ENCODE data around the gene TMEM272. TPM values are rescaled to one million over a fixed set of nuclear protein-coding genes. Genes with fewer than 3 reads are reported as not detected.
A peak's percentile ranks its signal among the peaks of the same experiment; 100 is the strongest.

TMEM272 gene
- total and polyA plus RNA-seq, 8 donors = 0.03 to 0.37 TPM; not detected in 6

DNA sequence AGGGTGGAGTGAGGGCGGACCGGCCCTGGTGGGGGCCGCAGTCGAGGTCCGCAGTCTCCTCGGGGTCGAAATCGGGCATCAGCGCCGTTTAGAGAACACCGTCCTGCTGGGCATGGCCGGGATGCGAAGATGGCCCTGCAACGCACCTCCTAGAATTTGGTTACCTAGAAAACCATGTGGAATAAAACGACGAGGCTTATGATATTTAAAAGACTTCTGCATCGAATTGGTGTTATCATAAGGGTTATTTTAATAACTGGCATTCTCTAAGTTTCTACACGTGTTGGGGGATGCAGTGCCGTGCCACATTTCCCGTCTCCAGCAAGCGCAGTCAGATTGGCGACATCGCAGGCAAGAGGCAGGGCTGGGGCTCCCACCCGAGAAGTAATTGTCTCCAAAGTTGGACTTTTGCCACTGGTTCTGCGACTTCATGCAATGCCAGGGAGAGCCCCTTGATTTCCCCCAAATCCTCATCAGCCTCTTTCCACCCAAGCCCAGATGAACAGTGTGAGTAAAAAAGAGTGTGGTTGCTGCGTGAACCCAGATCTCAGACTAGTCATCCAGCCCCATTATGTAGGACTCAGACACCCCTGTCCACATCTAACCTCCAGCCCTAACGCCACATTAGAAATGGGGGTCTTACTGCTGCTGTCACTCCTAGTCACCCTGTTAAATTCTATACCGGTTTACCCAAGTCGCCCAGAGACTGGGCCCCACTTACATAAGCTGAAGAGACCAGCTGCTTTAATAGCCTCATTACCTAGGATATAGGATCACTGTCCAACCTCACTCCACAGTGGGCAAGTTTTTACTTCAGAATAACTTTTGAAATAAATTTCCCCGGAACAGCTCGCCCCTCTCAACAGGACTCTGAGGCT lies 40.4 kb downstream of the TMEM272 start:
- peak overlapping the region; percentile 98 to 100 (median 100) for H3K27ac ChIP-seq
- H3K27me3 ChIP-seq = no peaks in the 10 kb centered on the region
- 14 to 20% (median 20%) methylated on average over 31 of the region's 31 CpGs for WGBS, 5 donors
- no peaks in the 10 kb centered on the region for H3K9me3 ChIP-seq
- TF ChIP-seq POLR2A (IDR thresholded peaks at IDR 0.05) (peak in 1 of 4 donors; percentile 77), POLR2AphosphoS5 (IDR thresholded peaks at IDR 0.05) (peak in 2 of 3 donors; percentile 70 to 85), EP300 (IDR thresholded peaks at IDR 0.05) (no peak)
- TF ChIP-seq, protein P1, sequence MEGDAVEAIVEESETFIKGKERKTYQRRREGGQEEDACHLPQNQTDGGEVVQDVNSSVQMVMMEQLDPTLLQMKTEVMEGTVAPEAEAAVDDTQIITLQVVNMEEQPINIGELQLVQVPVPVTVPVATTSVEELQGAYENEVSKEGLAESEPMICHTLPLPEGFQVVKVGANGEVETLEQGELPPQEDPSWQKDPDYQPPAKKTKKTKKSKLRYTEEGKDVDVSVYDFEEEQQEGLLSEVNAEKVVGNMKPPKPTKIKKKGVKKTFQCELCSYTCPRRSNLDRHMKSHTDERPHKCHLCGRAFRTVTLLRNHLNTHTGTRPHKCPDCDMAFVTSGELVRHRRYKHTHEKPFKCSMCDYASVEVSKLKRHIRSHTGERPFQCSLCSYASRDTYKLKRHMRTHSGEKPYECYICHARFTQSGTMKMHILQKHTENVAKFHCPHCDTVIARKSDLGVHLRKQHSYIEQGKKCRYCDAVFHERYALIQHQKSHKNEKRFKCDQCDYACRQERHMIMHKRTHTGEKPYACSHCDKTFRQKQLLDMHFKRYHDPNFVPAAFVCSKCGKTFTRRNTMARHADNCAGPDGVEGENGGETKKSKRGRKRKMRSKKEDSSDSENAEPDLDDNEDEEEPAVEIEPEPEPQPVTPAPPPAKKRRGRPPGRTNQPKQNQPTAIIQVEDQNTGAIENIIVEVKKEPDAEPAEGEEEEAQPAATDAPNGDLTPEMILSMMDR (IDR thresholded peaks at IDR 0.05) = no peak
- H3K36me3 ChIP-seq = no peaks in the 10 kb centered on the region
- H3K4me3 ChIP-seq = peak overlapping the region; percentile 50 to 88 (median 72)
- H3K4me1 ChIP-seq = peaks cover 26 to 53% (median 43%) of the 10 kb centered on the region in 4 donors
- DNase-seq = peak; percentile 42 to 70
- intact Hi-C loops (cut with DNase I; ENCODE audit: low total_unique reads) = no loop called here

DNA sequence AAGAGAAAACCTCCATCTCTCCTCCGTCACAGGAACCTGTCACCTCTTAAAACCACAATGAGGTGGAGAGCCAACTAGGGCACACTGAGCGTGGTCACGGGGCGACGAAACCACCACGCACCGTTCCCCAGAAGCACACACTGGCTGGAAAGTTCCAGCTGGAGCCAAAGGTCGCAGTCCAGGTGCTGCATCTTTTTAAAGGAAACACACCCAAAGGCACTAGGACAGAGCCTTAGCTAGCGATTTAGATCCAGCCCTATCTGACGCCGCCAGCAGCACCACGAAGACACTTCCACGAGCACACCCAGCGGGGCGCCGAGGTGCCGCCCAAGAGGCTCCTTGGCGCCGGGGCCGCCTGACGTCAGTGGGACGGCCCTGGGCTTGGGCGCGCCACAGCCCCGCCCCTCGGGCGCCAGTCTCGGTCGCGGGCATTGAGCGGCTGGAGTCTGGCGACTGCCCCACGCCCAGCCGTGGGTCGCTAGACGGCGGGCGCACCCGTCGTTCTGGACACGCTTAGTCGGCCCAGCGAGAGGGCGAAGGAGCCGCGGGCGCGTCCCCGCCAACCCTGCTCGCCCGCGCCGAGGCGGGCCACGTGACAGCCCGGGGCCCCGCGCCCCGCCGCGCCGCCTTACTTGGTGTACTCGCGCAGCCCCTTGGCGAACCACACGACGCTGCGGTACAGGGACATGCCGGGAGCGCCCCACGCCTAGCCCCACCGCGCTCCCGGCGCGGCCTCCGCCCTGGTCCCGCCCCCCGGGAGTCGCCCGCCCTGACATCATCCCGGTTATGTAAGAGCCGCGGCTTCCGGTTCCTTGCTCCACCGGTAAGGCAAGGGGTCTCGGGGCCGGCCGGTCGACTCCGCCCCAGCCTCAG lies 41.3 kb downstream of the TMEM272 start, which contains the start of gene DHRS12:
Gene DHRS12 (minus strand): TSS at position 742 of the 873 bp plus-strand sequence. CDS start 4,504 bp downstream, outside the sequence.
- Histone ChIP-seq H3K36me3 (peaks cover 3 to 6% (median 4%) of the 10 kb centered on the region in 4 donors), H3K9me3 (no peaks in the 10 kb centered on the region), H3K27me3 (no peaks in the 10 kb centered on the region), H3K27ac (peak within 1 kb of the TSS; percentile 98 to 100 (median 100)), H3K4me1 (peaks cover 26 to 53% (median 43%) of the 10 kb centered on the region in 4 donors), H3K4me3 (peak within 1 kb of the TSS; percentile 50 to 88 (median 72))
- DNase-seq = peak; percentile 93 to 97
- peak; percentile 81 to 88 (median 88) for TF ChIP-seq POLR2AphosphoS5 (IDR thresholded peaks at IDR 0.05)
- TF ChIP-seq POLR2A (IDR thresholded peaks at IDR 0.05) = peak in 2 of 4 donors; percentile 39 to 61
- TF ChIP-seq EP300 (IDR thresholded peaks at IDR 0.05) = no peak
- TF ChIP-seq, protein P1 (IDR thresholded peaks at IDR 0.05) = no peak
- 0 to 2% (median 0%) methylated on average over 14 to 91 of the region's 91 CpGs for WGBS, 5 donors
- intact Hi-C loops (cut with DNase I; ENCODE audit: low total_unique reads) = no loop called here

DNA sequence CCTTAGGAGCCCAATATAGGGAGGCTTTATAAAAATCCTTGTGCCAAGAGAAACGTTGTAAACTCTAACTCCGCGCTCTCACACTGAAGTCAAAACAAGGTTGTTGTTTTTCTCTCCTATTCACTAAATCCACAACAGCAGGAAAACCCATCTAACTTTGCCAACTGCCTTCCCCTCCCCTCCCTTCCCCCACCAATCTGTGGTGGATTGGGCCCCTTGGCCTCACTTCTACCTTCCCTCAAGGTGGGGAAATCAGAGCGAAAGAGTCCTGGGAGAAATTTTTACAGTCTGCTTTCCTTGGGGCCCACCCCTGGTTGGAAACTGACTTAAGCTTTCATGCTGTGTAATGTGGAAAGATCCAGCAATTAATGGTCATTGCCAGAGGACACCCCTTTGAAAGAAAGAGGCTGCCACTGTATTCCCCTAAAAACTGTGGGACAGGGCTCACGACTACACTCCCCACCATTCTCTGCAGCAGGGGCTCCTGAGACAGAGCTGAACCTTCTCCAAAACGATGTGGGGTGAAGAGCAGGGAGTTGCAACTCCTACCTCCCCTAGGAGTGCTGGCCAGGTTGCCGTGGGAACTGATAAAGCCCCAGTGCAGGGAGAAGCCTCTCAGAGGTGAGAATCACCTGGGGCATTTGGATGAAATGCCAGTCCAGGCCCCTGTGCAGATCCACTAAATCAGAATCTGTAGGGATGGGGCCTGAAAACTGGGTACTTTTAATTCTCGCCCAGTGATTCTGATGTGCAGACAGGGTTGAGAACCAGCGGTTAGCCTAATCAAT lies 42.2 kb downstream of the TMEM272 start:
- intact Hi-C loops (cut with DNase I; ENCODE audit: low total_unique reads) = no loop called here
- peak overlapping the region; percentile 98 to 100 (median 100) for H3K27ac ChIP-seq
- WGBS, 5 donors = 47 to 56% (median 50%) methylated on average over 9 of the region's 9 CpGs
- TF ChIP-seq, protein P1 (IDR thresholded peaks at IDR 0.05) = no peak
- no peak for TF ChIP-seq POLR2AphosphoS5 (IDR thresholded peaks at IDR 0.05)
- no peak for TF ChIP-seq EP300 (IDR thresholded peaks at IDR 0.05)
- TF ChIP-seq POLR2A (IDR thresholded peaks at IDR 0.05) = no peak
- H3K9me3 ChIP-seq = no peaks in the 10 kb centered on the region
- peak in 1 of 2 donors; percentile 62 for DNase-seq
- no peaks in the 10 kb centered on the region for H3K27me3 ChIP-seq
- peaks cover 4 to 7% (median 5%) of the 10 kb centered on the region in 4 donors for H3K36me3 ChIP-seq
- H3K4me1 ChIP-seq = peaks cover 26 to 53% (median 43%) of the 10 kb centered on the region in 4 donors
- H3K4me3 ChIP-seq = peak overlapping the region; percentile 50 to 88 (median 72)

Measured in stomach (tissue), 9 donors.